ENCODE data around the gene ZFYVE1. TPM values are rescaled to one million over a fixed set of nuclear protein-coding genes. Genes with fewer than 3 reads are reported as not detected.

ZFYVE1 gene
- total and polyA plus RNA-seq, 2 donors (not counting 1 experiment from before 2014, with no cell fraction given), result 17.6 to 22.3 TPM

DNA sequence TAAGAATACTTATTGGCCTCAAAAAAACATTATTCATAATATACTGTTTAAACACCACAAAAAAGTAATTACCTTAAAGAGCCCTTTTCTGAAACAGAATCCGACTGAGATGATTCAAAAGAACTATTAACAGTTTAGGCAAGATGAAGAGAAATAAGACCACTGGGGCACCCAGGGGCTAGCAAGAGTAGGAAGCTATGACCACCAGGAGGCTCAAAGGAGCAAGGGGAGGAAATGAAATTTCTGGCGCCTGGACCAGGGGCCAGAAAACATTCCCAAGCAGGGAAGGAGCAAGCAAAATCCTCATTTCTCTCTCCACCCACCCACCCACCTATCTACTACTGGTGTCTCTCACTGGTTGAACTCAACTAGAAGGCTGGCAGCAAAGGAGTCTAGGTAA is 106.9 kb downstream of the ZFYVE1 start:
- Mint-ChIP-seq H3K27me3 (peaks cover 25% of the 10 kb centered on the region), H3K4me3 (no peak overlapping the region), H3K27ac (no peak overlapping the region), H3K9me3 (ENCODE audit: insufficient read depth) (no peaks in the 10 kb centered on the region), H3K4me1 (no peaks in the 10 kb centered on the region)
- ATAC-seq (ENCODE audit: low read depth) (no peak), DNase-seq (no peak)
- intact Hi-C loops (cut with micrococcal nuclease), result no loop called here
- Histone ChIP-seq H4K20me1 (ENCODE audit: control insufficient read depth, insufficient read depth, low read length, poor library complexity, severe bottlenecking) (no peaks in the 10 kb centered on the region), H3K36me3 (replicated peaks in 1 of 2; ENCODE audit: control extremely low read depth in 1 of 2, control insufficient read depth in 1 of 2, extremely low read depth in 1 of 2, insufficient read depth in 2 of 2, low read length in 1 of 2) (no peaks in the 10 kb centered on the region), H3K4me3 (ENCODE audit: control extremely low read depth in 1 of 5, extremely low read depth in 1 of 5, insufficient read depth in 1 of 5, low read depth in 2 of 5, low read length in 4 of 5) (no peak overlapping the region), H3K27me3 (replicated peaks in 1 of 4; ENCODE audit: control extremely low read depth in 1 of 4, control insufficient read depth in 3 of 4, insufficient read depth in 4 of 4, low read length in 3 of 4) (peaks cover 0 to 15% (median 4%) of the 10 kb centered on the region in 4 experiments), H3K4me1 (ENCODE audit: control insufficient read depth in 2 of 2, insufficient read depth in 2 of 2, low read length in 2 of 2) (no peaks in the 10 kb centered on the region), H3K27ac (ENCODE audit: low read length in 2 of 2) (no peak overlapping the region), H3K9me3 (ENCODE audit: control extremely low read depth in 1 of 3, control insufficient read depth in 2 of 3, insufficient read depth in 1 of 3, low read length in 2 of 3) (no peaks in the 10 kb centered on the region), H3K4me2 (replicated peaks; ENCODE audit: low read depth, low read length, poor library complexity, severe bottlenecking) (no peak overlapping the region), H3K79me2 (ENCODE audit: control insufficient read depth, insufficient read depth, low read length) (no peaks in the 10 kb centered on the region), H3K9ac (ENCODE audit: low read length) (no peak overlapping the region), H2AFZ (ENCODE audit: insufficient read depth, low read depth, low read length, poor library complexity, severe bottlenecking) (no peak overlapping the region)
- TF ChIP-seq, protein P1, sequence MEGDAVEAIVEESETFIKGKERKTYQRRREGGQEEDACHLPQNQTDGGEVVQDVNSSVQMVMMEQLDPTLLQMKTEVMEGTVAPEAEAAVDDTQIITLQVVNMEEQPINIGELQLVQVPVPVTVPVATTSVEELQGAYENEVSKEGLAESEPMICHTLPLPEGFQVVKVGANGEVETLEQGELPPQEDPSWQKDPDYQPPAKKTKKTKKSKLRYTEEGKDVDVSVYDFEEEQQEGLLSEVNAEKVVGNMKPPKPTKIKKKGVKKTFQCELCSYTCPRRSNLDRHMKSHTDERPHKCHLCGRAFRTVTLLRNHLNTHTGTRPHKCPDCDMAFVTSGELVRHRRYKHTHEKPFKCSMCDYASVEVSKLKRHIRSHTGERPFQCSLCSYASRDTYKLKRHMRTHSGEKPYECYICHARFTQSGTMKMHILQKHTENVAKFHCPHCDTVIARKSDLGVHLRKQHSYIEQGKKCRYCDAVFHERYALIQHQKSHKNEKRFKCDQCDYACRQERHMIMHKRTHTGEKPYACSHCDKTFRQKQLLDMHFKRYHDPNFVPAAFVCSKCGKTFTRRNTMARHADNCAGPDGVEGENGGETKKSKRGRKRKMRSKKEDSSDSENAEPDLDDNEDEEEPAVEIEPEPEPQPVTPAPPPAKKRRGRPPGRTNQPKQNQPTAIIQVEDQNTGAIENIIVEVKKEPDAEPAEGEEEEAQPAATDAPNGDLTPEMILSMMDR (IDR thresholded peaks at IDR 0.05), result no peak
- no peak for TF ChIP-seq EZH2 (IDR thresholded peaks at IDR 0.05; ENCODE audit: borderline replicate concordance, insufficient read depth, low read depth, low read length, poor library complexity, severe bottlenecking)
- ChIA-PET POLR2A (no interaction called here), CTCF (interaction anchor here (0.6 to 1.6 kb wide), 3 partner anchors 14 to 406 kb away, joined by 3 to 4 read pairs (median 4); no protein-coding TSS in a partner anchor)
- WGBS (ENCODE audit: insufficient coverage), result 50% methylated on average over 1 of the region's 2 CpGs

Small RNAs within 50 kb of the gene (small RNA-seq; reads per million reads assigned to genes)
- gene RN7SL586P (ENCODE audit: insufficient read length, low read depth, low replicate concordance), result not detected

Other genes with a start within 250 kb of the ZFYVE1 start
- gene DPF3, start 133.0 kb downstream of the ZFYVE1 start, total RNA-seq, result 3.4 and 3.7 TPM in 2 replicates
- gene DPF3, start 133.0 kb downstream of the ZFYVE1 start, polyA plus RNA-seq, result 10.2 and 13.4 TPM in 2 replicates
- 35.3 and 36.2 TPM in 2 replicates for gene DCAF4, start 100.6 kb downstream of the ZFYVE1 start, total RNA-seq
- gene DCAF4, start 100.6 kb downstream of the ZFYVE1 start, polyA plus RNA-seq, result 45.9 and 54.6 TPM in 2 replicates
- 137 and 151 TPM in 2 replicates for gene RBM25, start 31.4 kb upstream of the ZFYVE1 start, total RNA-seq
- 20.2 and 47.9 TPM in 2 replicates for gene RBM25, start 31.4 kb upstream of the ZFYVE1 start, polyA plus RNA-seq
- 71.6 and 75.9 TPM in 2 replicates for gene PSEN1, start 109.4 kb upstream of the ZFYVE1 start, total RNA-seq
- gene PSEN1, start 109.4 kb upstream of the ZFYVE1 start, polyA plus RNA-seq, result 10.2 and 19.3 TPM in 2 replicates
- gene PAPLN, start 210.4 kb upstream of the ZFYVE1 start, total RNA-seq, result 0.92 and 1.5 TPM in 2 replicates
- 0.69 and 1.2 TPM in 2 replicates for gene PAPLN, start 210.4 kb upstream of the ZFYVE1 start, polyA plus RNA-seq